Measurements from ENCODE around the gene FRMD4A. TPM values are rescaled to one million over a fixed set of nuclear protein-coding genes. Genes with fewer than 3 reads are reported as not detected.

Gene FRMD4A
- total RNA-seq, 4 donors from 2014 or later = 4.4 to 7.1 (median 5.2) TPM

DNA sequence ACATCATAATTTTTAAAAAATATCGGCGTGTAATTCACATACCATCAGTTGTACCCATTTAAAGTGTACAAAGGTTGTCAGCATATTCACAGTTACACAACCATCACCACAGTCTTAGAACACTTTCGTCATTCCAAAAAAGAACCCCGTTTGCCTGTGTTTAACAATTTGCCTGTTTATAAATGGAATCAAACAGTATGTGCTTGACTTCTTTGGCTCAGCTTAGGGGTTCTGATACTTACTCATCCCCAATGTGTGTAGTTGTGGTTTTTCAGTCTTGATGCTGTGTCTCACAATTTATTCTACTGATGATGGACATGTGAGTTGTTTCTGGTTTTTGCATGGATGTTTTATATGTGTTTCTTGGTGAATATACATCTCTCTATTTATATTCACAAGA, 693.9 kb downstream of the FRMD4A start:
- H3K27me3 ChIP-seq = no peaks in the 10 kb centered on the region
- ATAC-seq = no peak
- peaks cover 5 to 25% of the 10 kb centered on the region in 2 donors for H3K4me1 ChIP-seq
- in situ Hi-C loops (cut with MboI; ENCODE audit: low sequenced_read_pairs in 4 of 4) (no loop called here), intact Hi-C loops (cut with DNase I; ENCODE audit: low total_unique reads) (no loop called here)
- H3K4me3 ChIP-seq = no peak overlapping the region
- no peaks in the 10 kb centered on the region for H3K9me3 ChIP-seq
- no peak overlapping the region for H3K27ac ChIP-seq
- no peak for DNase-seq
- TF ChIP-seq, protein P1, sequence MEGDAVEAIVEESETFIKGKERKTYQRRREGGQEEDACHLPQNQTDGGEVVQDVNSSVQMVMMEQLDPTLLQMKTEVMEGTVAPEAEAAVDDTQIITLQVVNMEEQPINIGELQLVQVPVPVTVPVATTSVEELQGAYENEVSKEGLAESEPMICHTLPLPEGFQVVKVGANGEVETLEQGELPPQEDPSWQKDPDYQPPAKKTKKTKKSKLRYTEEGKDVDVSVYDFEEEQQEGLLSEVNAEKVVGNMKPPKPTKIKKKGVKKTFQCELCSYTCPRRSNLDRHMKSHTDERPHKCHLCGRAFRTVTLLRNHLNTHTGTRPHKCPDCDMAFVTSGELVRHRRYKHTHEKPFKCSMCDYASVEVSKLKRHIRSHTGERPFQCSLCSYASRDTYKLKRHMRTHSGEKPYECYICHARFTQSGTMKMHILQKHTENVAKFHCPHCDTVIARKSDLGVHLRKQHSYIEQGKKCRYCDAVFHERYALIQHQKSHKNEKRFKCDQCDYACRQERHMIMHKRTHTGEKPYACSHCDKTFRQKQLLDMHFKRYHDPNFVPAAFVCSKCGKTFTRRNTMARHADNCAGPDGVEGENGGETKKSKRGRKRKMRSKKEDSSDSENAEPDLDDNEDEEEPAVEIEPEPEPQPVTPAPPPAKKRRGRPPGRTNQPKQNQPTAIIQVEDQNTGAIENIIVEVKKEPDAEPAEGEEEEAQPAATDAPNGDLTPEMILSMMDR (IDR thresholded peaks at IDR 0.05 in 4 of 5, conservative IDR thresholded peaks at IDR 0.05 in 1 of 5) = no peak
- TF ChIP-seq POLR2A (IDR thresholded peaks at IDR 0.05) = no peak
- peaks cover 0 to 10% of the 10 kb centered on the region in 2 donors for H3K36me3 ChIP-seq

DNA sequence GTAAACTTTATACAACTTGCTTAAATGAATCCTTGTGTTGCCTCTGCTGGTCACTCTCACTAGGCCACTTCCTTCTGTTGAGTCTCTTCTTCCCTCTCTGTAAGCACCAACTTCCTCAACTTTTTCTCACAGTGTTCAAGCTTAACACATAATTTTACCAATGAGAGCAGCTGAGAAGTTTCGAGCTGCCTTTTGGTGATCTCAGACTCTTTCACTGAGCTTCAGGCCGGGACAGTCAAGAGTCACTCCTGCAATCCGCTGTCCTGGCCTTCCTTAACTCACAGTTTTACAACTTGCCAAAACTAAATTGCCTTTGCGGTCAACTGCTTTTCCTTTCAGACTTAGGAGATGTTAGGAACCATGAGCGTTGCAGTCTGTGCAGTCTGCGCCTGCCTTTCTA, 696.5 kb downstream of the FRMD4A start:
- no peak for TF ChIP-seq POLR2A (IDR thresholded peaks at IDR 0.05)
- TF ChIP-seq, protein P1 (IDR thresholded peaks at IDR 0.05 in 4 of 5, conservative IDR thresholded peaks at IDR 0.05 in 1 of 5) = no peak
- H3K4me1 ChIP-seq = peaks cover 5 to 25% of the 10 kb centered on the region in 2 donors
- no peaks in the 10 kb centered on the region for H3K9me3 ChIP-seq
- ATAC-seq = peak; percentile 22 to 45
- H3K27ac ChIP-seq = peak overlapping the region; percentile 53 to 82 (median 66)
- H3K27me3 ChIP-seq = no peaks in the 10 kb centered on the region
- no peak for DNase-seq
- no peak overlapping the region for H3K4me3 ChIP-seq
- peaks cover 0 to 13% of the 10 kb centered on the region in 2 donors for H3K36me3 ChIP-seq
- in situ Hi-C loops (cut with MboI; ENCODE audit: low sequenced_read_pairs in 4 of 4) (no loop called here), intact Hi-C loops (cut with DNase I; ENCODE audit: low total_unique reads) (no loop called here)

DNA sequence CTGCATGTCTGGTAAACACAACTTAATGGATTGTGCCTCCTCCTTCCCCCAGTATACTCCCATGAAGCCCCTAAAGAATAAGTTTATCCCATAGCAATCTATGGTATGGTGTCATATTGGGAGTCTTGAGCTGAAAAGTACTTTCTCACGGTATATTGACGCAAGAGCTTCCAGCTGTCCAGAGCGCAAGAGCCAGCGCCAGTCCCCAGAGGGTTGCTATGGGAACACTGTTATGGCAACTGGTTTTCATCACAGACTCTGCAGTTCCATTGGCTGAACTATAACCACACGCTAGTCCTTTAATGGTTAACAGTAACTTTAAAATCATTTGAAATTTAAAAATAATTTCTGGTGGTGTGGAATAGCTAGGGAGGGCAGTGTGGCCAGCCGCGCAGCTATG, 697.0 kb downstream of the FRMD4A start:
- Histone ChIP-seq H3K27ac (peak overlapping the region; percentile 68 to 82 (median 76)), H3K4me1 (peaks cover 5 to 25% of the 10 kb centered on the region in 2 donors), H3K9me3 (no peaks in the 10 kb centered on the region), H3K27me3 (no peaks in the 10 kb centered on the region), H3K4me3 (peak overlapping the region in 1 of 4 donors; percentile 22), H3K36me3 (peaks cover 0 to 13% of the 10 kb centered on the region in 2 donors)
- DNase-seq (peak; percentile 41 to 72), ATAC-seq (peak; percentile 84 to 89)
- in situ Hi-C loops (cut with MboI; ENCODE audit: low sequenced_read_pairs in 4 of 4) (no loop called here), intact Hi-C loops (cut with DNase I; ENCODE audit: low total_unique reads) (no loop called here)
- TF ChIP-seq POLR2A (IDR thresholded peaks at IDR 0.05) = no peak
- TF ChIP-seq, protein P1 (IDR thresholded peaks at IDR 0.05 in 4 of 5, conservative IDR thresholded peaks at IDR 0.05 in 1 of 5) = no peak

DNA sequence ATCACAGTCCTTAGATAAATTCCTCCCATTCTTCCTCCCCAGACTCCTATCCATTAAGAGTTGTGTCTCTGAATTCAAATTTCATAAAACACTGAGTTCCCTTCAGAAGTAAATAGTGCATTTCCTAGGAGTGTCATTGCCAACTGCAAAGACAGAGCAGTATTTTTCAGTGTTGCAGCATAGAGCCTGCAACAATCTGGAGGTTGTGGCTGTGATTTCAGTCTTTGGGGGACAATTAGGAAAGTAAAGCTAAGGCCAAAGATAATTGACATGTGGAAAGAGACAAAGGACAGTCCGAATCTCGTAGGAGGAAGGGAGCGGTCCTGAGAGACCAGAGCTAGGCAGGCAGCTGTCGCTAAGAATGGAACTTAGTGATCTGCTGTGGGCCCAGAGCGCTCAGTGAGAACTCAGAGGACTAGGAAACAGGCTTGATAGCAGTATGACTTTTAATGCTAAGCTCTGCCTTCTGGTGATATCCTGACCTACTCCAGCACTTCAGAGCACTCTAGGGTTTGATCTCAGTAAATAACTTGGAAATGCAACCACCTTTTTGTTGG, 697.8 kb downstream of the FRMD4A start:
- Histone ChIP-seq H3K4me1 (peaks cover 5 to 25% of the 10 kb centered on the region in 2 donors), H3K27ac (peak overlapping the region; percentile 68 to 82 (median 76)), H3K4me3 (peak overlapping the region in 1 of 4 donors; percentile 22), H3K9me3 (no peaks in the 10 kb centered on the region), H3K27me3 (no peaks in the 10 kb centered on the region), H3K36me3 (peaks cover 0 to 13% of the 10 kb centered on the region in 2 donors)
- ATAC-seq = peak; percentile 68 to 77
- DNase-seq = peak in 1 of 2 donors; percentile 43
- intact Hi-C loops (cut with DNase I; ENCODE audit: low total_unique reads) = no loop called here
- TF ChIP-seq, protein P1 (IDR thresholded peaks at IDR 0.05 in 4 of 5, conservative IDR thresholded peaks at IDR 0.05 in 1 of 5) = no peak
- no peak for TF ChIP-seq POLR2A (IDR thresholded peaks at IDR 0.05)
- in situ Hi-C loops (cut with MboI; ENCODE audit: low sequenced_read_pairs in 4 of 4) = no loop called here
